ENCODE results near the gene RALY. TPM values are rescaled to one million over a fixed set of nuclear protein-coding genes. Genes with fewer than 3 reads are reported as not detected.

The RALY gene
- total RNA-seq, 1 experiment from 2014 or later, result 275 TPM

- CTCF ChIA-PET, result no interaction called here
- Mint-ChIP-seq H3K36me3 (ENCODE audit: insufficient read depth, unreplicated experiment) (no peaks in the 10 kb centered on the region), H3K4me3 (ENCODE audit: low read depth, unreplicated experiment) (no peak overlapping the region), H3K9me3 (ENCODE audit: low read depth, unreplicated experiment) (no peaks in the 10 kb centered on the region), H3K27ac (ENCODE audit: unreplicated experiment) (no peak overlapping the region), H3K4me1 (ENCODE audit: low read depth, unreplicated experiment) (peaks cover 62% of the 10 kb centered on the region), H3K27me3 (ENCODE audit: unreplicated experiment) (no peaks in the 10 kb centered on the region)
- TF ChIP-seq CTCF (IDR thresholded peaks at IDR 0.05; ENCODE audit: unreplicated experiment), result no peak
- DNase-seq, result no peak
- intact Hi-C loops (cut with micrococcal nuclease; ENCODE audit: unreplicated experiment), result no loop called here
- BruUV-seq (replicated peaks), result no TSS peak
Measured at GRCh38 chr20:34014878-34015277, 21.2 kb downstream of the RALY start.

DNA sequence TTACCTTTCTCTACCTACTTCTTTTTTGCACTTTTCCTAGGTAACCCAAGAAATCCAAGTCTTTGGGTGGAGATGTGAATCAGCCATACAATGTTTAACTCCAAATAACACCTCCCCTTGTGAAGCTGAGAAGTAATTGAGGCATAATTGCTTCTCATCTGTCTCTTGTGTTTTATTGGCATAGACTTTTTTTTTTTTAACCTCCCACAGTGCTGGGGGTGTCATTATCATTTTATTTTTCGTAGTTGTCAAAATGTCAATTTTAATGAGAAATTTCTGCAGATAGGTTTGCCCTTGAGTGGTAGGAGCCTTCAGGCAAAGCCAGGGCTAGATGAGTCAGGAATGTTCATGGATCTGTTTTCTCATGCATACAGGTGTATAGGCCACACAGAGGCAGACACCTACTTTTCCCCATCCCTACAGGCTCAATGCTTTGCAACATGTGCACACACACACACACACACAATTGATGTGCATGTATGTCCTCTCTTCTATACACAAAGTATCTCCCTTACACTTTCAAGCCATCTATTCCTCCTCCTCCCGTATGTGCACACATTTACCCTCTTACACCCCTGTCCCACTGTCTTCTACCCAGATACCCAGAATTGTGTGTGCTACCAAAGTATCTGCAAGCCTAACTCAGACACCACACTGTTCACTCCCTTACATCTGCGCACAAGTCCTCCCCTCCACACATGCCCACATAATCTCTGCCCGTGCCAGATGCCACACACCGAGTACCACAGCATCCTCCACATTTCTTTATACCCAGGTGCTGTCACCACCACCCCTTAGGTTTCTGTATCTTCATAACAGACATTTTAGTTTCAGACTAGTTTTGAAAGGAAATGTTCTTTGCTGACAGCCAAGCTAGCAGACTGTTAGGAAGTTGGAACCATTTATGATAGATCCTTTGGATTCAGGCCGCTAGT lies 22.0 kb downstream of the RALY start:
- H3K9me3 Mint-ChIP-seq (ENCODE audit: low read depth, unreplicated experiment), result no peaks in the 10 kb centered on the region
- no peaks in the 10 kb centered on the region for H3K36me3 Mint-ChIP-seq (ENCODE audit: insufficient read depth, unreplicated experiment)
- BruUV-seq (replicated peaks), result no TSS peak
- intact Hi-C loops (cut with micrococcal nuclease; ENCODE audit: unreplicated experiment), result no loop called here
- no peak for TF ChIP-seq CTCF (IDR thresholded peaks at IDR 0.05; ENCODE audit: unreplicated experiment)
- H3K27ac Mint-ChIP-seq (ENCODE audit: unreplicated experiment), result no peak overlapping the region
- no peaks in the 10 kb centered on the region for H3K27me3 Mint-ChIP-seq (ENCODE audit: unreplicated experiment)
- no peak for DNase-seq
- peaks cover 69% of the 10 kb centered on the region for H3K4me1 Mint-ChIP-seq (ENCODE audit: low read depth, unreplicated experiment)
- CTCF ChIA-PET, result interaction anchor here (1.7 kb wide), 1 partner anchor 10 kb away, joined by 14 read pairs; no protein-coding TSS in a partner anchor
- H3K4me3 Mint-ChIP-seq (ENCODE audit: low read depth, unreplicated experiment), result no peak overlapping the region

GRCh38 chr20:34016736-34017135 lies 23.0 kb downstream of the RALY start:
- no peaks in the 10 kb centered on the region for H3K27me3 Mint-ChIP-seq (ENCODE audit: unreplicated experiment)
- no peak overlapping the region for H3K4me3 Mint-ChIP-seq (ENCODE audit: low read depth, unreplicated experiment)
- H3K27ac Mint-ChIP-seq (ENCODE audit: unreplicated experiment), result no peak overlapping the region
- peak; percentile 34 for DNase-seq
- TF ChIP-seq CTCF (IDR thresholded peaks at IDR 0.05; ENCODE audit: unreplicated experiment), result no peak
- H3K4me1 Mint-ChIP-seq (ENCODE audit: low read depth, unreplicated experiment), result peaks cover 76% of the 10 kb centered on the region
- no TSS peak for BruUV-seq (replicated peaks)
- H3K9me3 Mint-ChIP-seq (ENCODE audit: low read depth, unreplicated experiment), result no peaks in the 10 kb centered on the region
- H3K36me3 Mint-ChIP-seq (ENCODE audit: insufficient read depth, unreplicated experiment), result no peaks in the 10 kb centered on the region
- intact Hi-C loops (cut with micrococcal nuclease; ENCODE audit: unreplicated experiment), result no loop called here
- CTCF ChIA-PET, result interaction anchor here (1.7 kb wide), 1 partner anchor 9 kb away, joined by 14 read pairs; no protein-coding TSS in a partner anchor

- intact Hi-C loops (cut with micrococcal nuclease; ENCODE audit: unreplicated experiment), result no loop called here
- Mint-ChIP-seq H3K36me3 (ENCODE audit: insufficient read depth, unreplicated experiment) (no peaks in the 10 kb centered on the region), H3K4me3 (ENCODE audit: low read depth, unreplicated experiment) (no peak overlapping the region)
Measured at GRCh38 chr20:34017610-34018009, 23.9 kb downstream of the RALY start.

More at GRCh38 chr20:34017610-34018009, 23.9 kb downstream of the RALY start:
- Mint-ChIP-seq H3K27ac (ENCODE audit: unreplicated experiment) (no peak overlapping the region), H3K27me3 (ENCODE audit: unreplicated experiment) (no peaks in the 10 kb centered on the region), H3K4me1 (ENCODE audit: low read depth, unreplicated experiment) (peaks cover 77% of the 10 kb centered on the region), H3K9me3 (ENCODE audit: low read depth, unreplicated experiment) (no peaks in the 10 kb centered on the region)
- no TSS peak for BruUV-seq (replicated peaks)
- CTCF ChIA-PET, result interaction anchor here (1.7 kb wide), 1 partner anchor 8 kb away, joined by 14 read pairs; no protein-coding TSS in a partner anchor
- TF ChIP-seq CTCF (IDR thresholded peaks at IDR 0.05; ENCODE audit: unreplicated experiment), result no peak
- DNase-seq, result no peak

Measured in Calu3 (cell line).